ENCODE results near the gene PTPN3. TPM values are rescaled to one million over a fixed set of nuclear protein-coding genes. Genes with fewer than 3 reads are reported as not detected.

Gene PTPN3
- total and polyA plus RNA-seq, 2 experiments from 2014 or later, result 1.4 to 2.6 TPM

GRCh38 chr9:109344866-109345265 lies 153.2 kb downstream of the PTPN3 start:
- H3K4me3 ChIP-seq, result no peak overlapping the region
- no peak overlapping the region for H3K27ac Mint-ChIP-seq
- no peaks in the 10 kb centered on the region for H4K20me1 ChIP-seq (replicated peaks; ENCODE audit: insufficient read depth)
- no peaks in the 10 kb centered on the region; the same call in 1 of the 2 replicates for H3F3A ChIP-seq (replicated peaks; ENCODE audit: low read depth)
- H2AFZ ChIP-seq, result peak overlapping the region; percentile 92
- H3K4me3 Mint-ChIP-seq, result no peak overlapping the region
- H3K4me2 ChIP-seq, result no peak overlapping the region
- peaks cover 8% of the 10 kb centered on the region for H3K27me3 Mint-ChIP-seq (ENCODE audit: insufficient read depth, low read depth, poor library complexity)
- H3K79me2 ChIP-seq (replicated peaks; ENCODE audit: insufficient read depth), result no peaks in the 10 kb centered on the region
- TF ChIP-seq STAT1 (IDR thresholded peaks at IDR 0.05; ENCODE audit: unreplicated experiment) (no peak), ZNF462 (CRISPR knock-in tag; IDR thresholded peaks at IDR 0.05) (no peak), EZH2phosphoT487 (IDR thresholded peaks at IDR 0.05; ENCODE audit: unreplicated experiment) (no peak), CREB1 (CRISPR knock-in tag; IDR thresholded peaks at IDR 0.05; ENCODE audit: low read depth) (no peak), JUNB (IDR thresholded peaks at IDR 0.05; ENCODE audit: unreplicated experiment) (no peak), POLR2AphosphoS5 (IDR thresholded peaks at IDR 0.05; ENCODE audit: low read depth) (no peak), NANOG (IDR thresholded peaks at IDR 0.05; ENCODE audit: borderline replicate concordance) (no peak)
- DNase-seq (ENCODE audit: low spot score) (no peak), ATAC-seq (no peak)
- H3K9me3 Mint-ChIP-seq, result no peaks in the 10 kb centered on the region; the same call in 2 of the 3 replicates
- H3K9me2 ChIP-seq (ENCODE audit: insufficient read depth), result no peaks in the 10 kb centered on the region; the same call in 1 of the 2 replicates
- H3K27ac ChIP-seq (ENCODE audit: low read depth), result no peak overlapping the region
- H3K36me3 Mint-ChIP-seq (ENCODE audit: low read depth), result no peaks in the 10 kb centered on the region
- H3K27me3 ChIP-seq (ENCODE audit: insufficient read depth), result no peaks in the 10 kb centered on the region
- H3K4me1 ChIP-seq (ENCODE audit: insufficient read depth), result no peaks in the 10 kb centered on the region; the same call in 1 of the 2 replicates
- H3K4me1 Mint-ChIP-seq, result peaks cover 11% of the 10 kb centered on the region; the same call in 2 of the 3 replicates
- H3K36me3 ChIP-seq (ENCODE audit: insufficient read depth), result no peaks in the 10 kb centered on the region

- H3K4me3 Mint-ChIP-seq, result no peak overlapping the region
- no peaks in the 10 kb centered on the region for H3K79me2 ChIP-seq (replicated peaks; ENCODE audit: insufficient read depth)
- H3K4me1 Mint-ChIP-seq, result peaks cover 11% of the 10 kb centered on the region; the same call in 2 of the 3 replicates
- no peak for ATAC-seq
- no peak overlapping the region for H2AFZ ChIP-seq
- no peaks in the 10 kb centered on the region for H3K9me3 Mint-ChIP-seq
- no peaks in the 10 kb centered on the region; the same call in 1 of the 2 replicates for H3K4me1 ChIP-seq (ENCODE audit: insufficient read depth)
- H3K27me3 ChIP-seq (ENCODE audit: insufficient read depth), result no peaks in the 10 kb centered on the region
- no peak for DNase-seq (ENCODE audit: low spot score)
- H3K4me3 ChIP-seq, result no peak overlapping the region
- no peak overlapping the region for H3K4me2 ChIP-seq
- no peaks in the 10 kb centered on the region for H4K20me1 ChIP-seq (replicated peaks; ENCODE audit: insufficient read depth)
- H3K27ac Mint-ChIP-seq, result no peak overlapping the region
- H3K36me3 Mint-ChIP-seq (ENCODE audit: low read depth), result no peaks in the 10 kb centered on the region
- H3K27me3 Mint-ChIP-seq (ENCODE audit: insufficient read depth, low read depth, poor library complexity), result peaks cover 8% of the 10 kb centered on the region
- H3F3A ChIP-seq (replicated peaks; ENCODE audit: low read depth), result no peaks in the 10 kb centered on the region; the same call in 1 of the 2 replicates
- no peaks in the 10 kb centered on the region for H3K36me3 ChIP-seq (ENCODE audit: insufficient read depth)
- H3K9me2 ChIP-seq (ENCODE audit: insufficient read depth), result no peaks in the 10 kb centered on the region; the same call in 1 of the 2 replicates
- no peak overlapping the region for H3K27ac ChIP-seq (ENCODE audit: low read depth)
- no peak for TF ChIP-seq ZNF462 (CRISPR knock-in tag; IDR thresholded peaks at IDR 0.05)
- TF ChIP-seq JUNB (IDR thresholded peaks at IDR 0.05; ENCODE audit: unreplicated experiment), result no peak
Measured at GRCh38 chr9:109342878-109343277, 155.2 kb downstream of the PTPN3 start.
